HepG2 (cell line): ENCODE measurements around the gene HDGF. TPM values are rescaled to one million over a fixed set of nuclear protein-coding genes. Genes with fewer than 3 reads are reported as not detected.

Experiments used
- ETV5 ChIP-seq: IDR thresholded peaks from 2 replicates; pipeline ENCODE4 v1.6.1; 2018; ENCODE audit warnings: missing biosample characterization, missing genetic modification reagents, inconsistent platforms, borderline replicate concordance
- KAT8 ChIP-seq: IDR thresholded peaks from 2 replicates; pipeline ENCODE4 v1.6.1; 2016; ENCODE audit warnings: missing genetic modification reagents, missing compliant biosample characterization
- MATR3 ChIP-seq: sonication (generic); formaldehyde crosslinking; IDR thresholded peaks from 2 replicates; pipeline ENCODE4 v1.4.0; 2020; ENCODE audit warnings: missing genetic modification reagents
- NONO ChIP-seq, 2 experiments: fragments of 450-650 bp in 1 of 2; sonication (generic) in 1 of 2; formaldehyde crosslinking in 1 of 2; IDR thresholded peaks in 1 of 2; conservative IDR thresholded peaks in 1 of 2; 2 replicates each; pipeline versions ENCODE4 v1.6.1 to v1.8.0; 2017 to 2022; ENCODE audit warnings: mild to moderate bottlenecking in 1 of 2, missing genetic modification reagents in 1 of 2, moderate library complexity in 1 of 2
- POLR2A ChIP-seq, 2 experiments: IDR thresholded peaks; 2 replicates each; pipeline ENCODE4 v1.6.1; 2011; ENCODE audit warnings: low read depth in 2 of 2, low read length in 2 of 2, mild to moderate bottlenecking in 1 of 2, moderate library complexity in 1 of 2; ENCODE audit not compliant: insufficient read depth in 1 of 2
- SMAD3 ChIP-seq: sonication (generic); formaldehyde crosslinking; IDR thresholded peaks from 2 replicates; pipeline ENCODE4 v1.4.0; 2020; ENCODE audit warnings: missing genetic modification reagents
- STAT5B ChIP-seq: sonication (generic); formaldehyde crosslinking; IDR thresholded peaks from 2 replicates; pipeline ENCODE4 v1.4.0; 2020; ENCODE audit warnings: missing genetic modification reagents
- STAT6 ChIP-seq: sonication (generic); formaldehyde crosslinking; IDR thresholded peaks from 2 replicates; pipeline ENCODE4 v1.4.0; 2020; ENCODE audit warnings: missing genetic modification reagents, mild to moderate bottlenecking, borderline replicate concordance
- TARDBP ChIP-seq: sonication (generic); formaldehyde crosslinking; IDR thresholded peaks from 2 replicates; pipeline ENCODE4 v1.8.0; 2022; ENCODE audit warnings: mild to moderate bottlenecking, missing genetic modification reagents
- ZBTB10 ChIP-seq: sonication (generic); formaldehyde crosslinking; IDR thresholded peaks from 2 replicates; pipeline ENCODE4 v1.4.0; 2020; ENCODE audit warnings: missing genetic modification reagents, borderline replicate concordance
- ZBTB26 ChIP-seq: IDR thresholded peaks from 2 replicates; pipeline ENCODE4 v1.6.1; 2016; ENCODE audit warnings: missing compliant biosample characterization, missing genetic modification reagents, borderline replicate concordance
- ZFP91 ChIP-seq: sonication (generic); formaldehyde crosslinking; IDR thresholded peaks from 2 replicates; pipeline ENCODE4 v1.9.0; 2022; ENCODE audit warnings: missing genetic modification reagents, mild to moderate bottlenecking, borderline replicate concordance
- ZGPAT ChIP-seq: IDR thresholded peaks from 2 replicates; pipeline ENCODE4 v1.6.1; 2016; ENCODE audit warnings: mild to moderate bottlenecking
- ZNF230 ChIP-seq: sonication (generic); formaldehyde crosslinking; IDR thresholded peaks from 2 replicates; pipeline ENCODE4 v1.4.0; 2020; ENCODE audit warnings: mild to moderate bottlenecking, missing genetic modification reagents
- ZNF530 ChIP-seq: sonication (generic); formaldehyde crosslinking; IDR thresholded peaks from 2 replicates; pipeline ENCODE4 v1.5.0; 2020; ENCODE audit warnings: low read depth, mild to moderate bottlenecking, missing genetic modification reagents
- ZSCAN9 ChIP-seq: IDR thresholded peaks from 2 replicates; pipeline ENCODE4 v1.6.1; 2016; ENCODE audit warnings: borderline replicate concordance
- polyA plus RNA-seq, 8 experiments: library from polyadenylated mRNA; depleted of rRNA in 3 of 8; stranded (reverse) in 7 of 8; unstranded in 1 of 8; fragments of >200 nt; fragmentation: Illumina TruSeq in 4 of 8; extraction: Trizol in 4 of 8; gene quantifications; 2 replicates each; pipeline versions ENCODE4 v1.2.1 to v1.2.3, GENCODE V29; 2011 to 2016; ENCODE audit warnings: low read depth in 4 of 8, missing spikeins in 1 of 8, mixed read lengths in 1 of 8; ENCODE audit not compliant: insufficient read depth in 1 of 8
- total RNA-seq, 5 experiments: library from RNA; depleted of rRNA; stranded (reverse); fragments of >200 nt; fragmentation: Illumina TruSeq; extraction: Trizol; gene quantifications; 2 replicates each; pipeline ENCODE4 v1.2.3, GENCODE V29; 2016; ENCODE audit warnings: low read depth in 1 of 5

Gene HDGF
- total and polyA plus RNA-seq, 2 of the 13 experiments (the other 11 are each of a cell fraction or from before 2014, with no cell fraction given): 156 to 196 TPM

GRCh38 chr1:156767101-156767878 is 15.8 kb upstream of the HDGF start, which contains the start of gene PRCC (continued):
- peak; percentile 49 to 73 for TF ChIP-seq POLR2A (IDR thresholded peaks at IDR 0.05; ENCODE audit: insufficient read depth in 1 of 2, low read depth in 2 of 2, low read length in 2 of 2)
- TF ChIP-seq SMAD3 (CRISPR knock-in tag): peak; percentile 16
- TF ChIP-seq MATR3 (CRISPR knock-in tag): no peak
- peak; percentile 38; the same call in 1 of the 2 replicates for TF ChIP-seq ZSCAN9 (CRISPR knock-in tag)
- TF ChIP-seq ZNF230 (CRISPR knock-in tag): 0 out of 2 replicates have a peak, but pooled peaks have one; percentile 11
- TF ChIP-seq NONO (IDR thresholded peaks at IDR 0.05): no peak
- peak; percentile 42; the same call in 1 of the 2 replicates for TF ChIP-seq NONO (CRISPR knock-in tag; conservative IDR thresholded peaks at IDR 0.05)
- TF ChIP-seq ZBTB10 (CRISPR knock-in tag): no peak
- no peak for TF ChIP-seq STAT5B (CRISPR knock-in tag)
- TF ChIP-seq TARDBP (CRISPR knock-in tag): 0 out of 2 replicates have a peak, but pooled peaks have one; percentile 22
- TF ChIP-seq ZFP91 (CRISPR knock-in tag): peak; percentile 99
- no peak; the same call in 1 of the 2 replicates for TF ChIP-seq ZBTB26 (CRISPR knock-in tag)
- peak; percentile 89 for TF ChIP-seq KAT8
- TF ChIP-seq ETV5 (CRISPR knock-in tag): peak; percentile 37; the same call in 1 of the 2 replicates
- TF ChIP-seq ZNF530 (CRISPR knock-in tag): no peak
- TF ChIP-seq STAT6 (CRISPR knock-in tag): 0 out of 2 replicates have a peak, but pooled peaks have one; percentile 63
- peak; percentile 79 for TF ChIP-seq ZGPAT (CRISPR knock-in tag)
